Psoas muscle (tissue), 8 donors: ENCODE data around the gene RASD1. TPM values are rescaled to one million over a fixed set of nuclear protein-coding genes. Genes with fewer than 3 reads are reported as not detected.

Experiments
- ATAC-seq, 4 donors: fragments of 200-7000 bp; cut with Tn5 transposase; one replicate each; pipeline ENCODE4 v1.9.1; 2020; ENCODE audit warnings: moderate library complexity in 3 of 4, mild to moderate bottlenecking in 2 of 4
- DNase-seq, 2 donors: peaks; one replicate each; pipeline ENCODE4 v3.0.0-alpha.2; 2020
- H3K27ac ChIP-seq: fragments of 200-600 bp; one replicate; pipeline ENCODE4 v1.8.0; 2022
- H3K27me3 ChIP-seq, 3 donors: fragments of 200-600 bp in 1 of 3; one replicate each; pipeline versions ENCODE4 v1.6.1 to v1.8.0; 2013 to 2022; ENCODE audit warnings: low read length in 2 of 3, mild to moderate bottlenecking in 2 of 3, moderate library complexity in 1 of 3; ENCODE audit not compliant: insufficient read depth in 3 of 3
- H3K36me3 ChIP-seq, 2 donors: fragments of 200-600 bp in 1 of 2; one replicate each; pipeline versions ENCODE4 v1.6.1 to v1.8.0; 2013 to 2022; ENCODE audit warnings: low read depth in 1 of 2, mild to moderate bottlenecking in 1 of 2, moderate library complexity in 1 of 2; ENCODE audit not compliant: insufficient read depth in 1 of 2
- H3K4me1 ChIP-seq: fragments of 200-600 bp; one replicate; pipeline ENCODE4 v1.8.0; 2022
- H3K4me3 ChIP-seq: fragments of 200-600 bp; one replicate; pipeline ENCODE4 v1.8.0; 2022; ENCODE audit warnings: mild to moderate bottlenecking
- H3K9me3 ChIP-seq: fragments of 200-600 bp; one replicate; pipeline ENCODE4 v1.8.0; 2022
- CTCF ChIP-seq: fragments of 200-600 bp; IDR thresholded peaks from one replicate; pipeline ENCODE4 v1.8.0; 2022; ENCODE audit warnings: antibody characterized with exemption
- WGBS, 3 donors: extraction: QIAGEN DNeasy Blood & Tissue Kit; methylation state at CpG; one replicate each; pipeline versions ENCODE4 v1.1.6 to v1.1.7; 2013; 5-methylcytosine and 5-hydroxymethylcytosine counted together
- intact Hi-C, 2 donors: fragments of 100-400 bp; cut with DNase I; formaldehyde crosslinking; loops; one replicate each; pipeline versions ENCODE4 v1.11.0 to v1.14.2; 2022
- polyA plus RNA-seq, 3 donors: library from polyadenylated mRNA; stranded (reverse); fragments of 200-250 nt; gene quantifications; one replicate each; pipeline ENCODE4 v1.2.3, GENCODE V29; 2013
- total RNA-seq, 4 donors: library from RNA; stranded (reverse); fragmentation: NEBNext Ultra II Directional in 2 of 4; extraction: Animal tissue kit (Norgen Biotek cat#: 25700) in 2 of 4; gene quantifications; one replicate each; pipeline versions ENCODE4 v1.2.1 to v1.2.4, GENCODE V29; 2021 to 2023
- donor health status: healthy with polysubstance abuse.
- donor health status: DM: no; HTN: no; CAD: no; lungs with moderate emphysema.
- donor health status: Bipolar disorder and iron deficiency.
- donor health status: healthy.
- donor health status: DM: yes; HTN: yes; CAD: no.
- donor health status: DM: no; HTN: no; CAD: no.
- donor health status: DM: no; HTN: no; CAD: no.
- donor health status: DM: yes; HTN: yes; CAD: no.

RASD1 gene
- total and polyA plus RNA-seq, 7 donors: 4.4 to 436 (median 26.5) TPM

DNA sequence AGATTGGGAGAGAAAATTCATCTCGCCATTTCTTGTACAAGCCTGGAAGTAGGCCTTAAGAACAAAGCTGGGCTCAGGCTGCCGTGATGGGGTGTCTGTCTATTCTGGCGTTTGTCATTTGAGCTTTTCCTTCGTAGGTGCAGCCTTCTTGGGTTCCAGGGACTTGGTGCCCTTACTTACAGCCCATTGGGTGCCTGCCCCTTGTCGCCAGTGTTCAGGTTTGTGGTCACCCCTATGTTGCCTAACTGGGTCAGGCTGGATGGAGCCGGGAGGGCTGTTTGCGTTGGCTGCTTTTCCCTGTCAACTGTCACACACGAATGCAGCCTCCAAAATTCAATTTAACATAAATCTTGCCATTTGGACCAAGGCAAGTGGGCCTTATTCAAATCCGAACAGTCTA is 43.1 kb downstream of the RASD1 start:
- H3K4me1 ChIP-seq: no peaks in the 10 kb centered on the region
- intact Hi-C loops: loop anchor here in 1 of 2 donors (10.0 kb wide), 1 partner anchor 488 kb away; no protein-coding TSS in a partner anchor
- no peaks in the 10 kb centered on the region for H3K9me3 ChIP-seq
- H3K27ac ChIP-seq: no peak overlapping the region
- 79 to 86% (median 84%) methylated on average over 9 of the region's 9 CpGs for whole genome bisulfite sequencing, 3 donors
- ATAC-seq (no peak), DNase-seq (no peak)
- no peak for TF ChIP-seq CTCF
- no peaks in the 10 kb centered on the region for H3K27me3 ChIP-seq
- H3K36me3 ChIP-seq: no peaks in the 10 kb centered on the region
- H3K4me3 ChIP-seq: no peak overlapping the region

DNA sequence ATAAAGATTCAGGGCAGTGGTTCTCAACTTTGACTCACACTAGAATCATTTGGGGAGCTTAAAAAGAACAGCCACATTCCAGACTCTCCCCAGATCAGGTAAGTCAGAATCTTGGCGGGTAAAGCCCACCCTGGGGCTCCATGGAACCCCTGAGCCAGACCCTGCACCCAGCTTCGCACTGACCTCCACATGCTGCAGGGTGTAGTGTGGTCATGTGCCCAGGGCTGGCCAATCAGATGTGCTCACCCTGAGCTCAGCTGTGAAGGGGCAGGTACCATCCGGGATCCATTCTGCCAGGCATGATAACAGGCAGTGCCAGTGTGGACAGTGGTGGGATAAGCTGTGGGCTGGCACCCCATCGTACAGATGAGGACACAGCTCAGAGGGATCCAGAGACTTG is 47.5 kb downstream of the RASD1 start:
- 75 to 94% (median 82%) methylated on average over 4 of the region's 4 CpGs for WGBS, 3 donors
- H3K36me3 ChIP-seq: no peaks in the 10 kb centered on the region
- H3K4me3 ChIP-seq: no peak overlapping the region
- H3K27me3 ChIP-seq: peaks cover 0 to 4% (median 0%) of the 10 kb centered on the region in 3 donors
- H3K27ac ChIP-seq: no peak overlapping the region
- intact Hi-C loops: no loop called here
- no peak for TF ChIP-seq CTCF
- H3K4me1 ChIP-seq: no peaks in the 10 kb centered on the region
- ATAC-seq (no peak), DNase-seq (no peak)
- H3K9me3 ChIP-seq: no peaks in the 10 kb centered on the region

GRCh38 chr17:17448076-17448475 is 48.1 kb downstream of the RASD1 start:
- H3K36me3 ChIP-seq: no peaks in the 10 kb centered on the region
- TF ChIP-seq CTCF: no peak
- WGBS, 3 donors: 42 to 54% (median 49%) methylated on average over 5 of the region's 5 CpGs
- no peak overlapping the region for H3K4me3 ChIP-seq
- no peak overlapping the region for H3K27ac ChIP-seq
- H3K27me3 ChIP-seq: peaks cover 0 to 4% (median 0%) of the 10 kb centered on the region in 3 donors
- no peaks in the 10 kb centered on the region for H3K4me1 ChIP-seq
- intact Hi-C loops: no loop called here
- no peaks in the 10 kb centered on the region for H3K9me3 ChIP-seq
- ATAC-seq: no peak
- DNase-seq: no peak

DNA sequence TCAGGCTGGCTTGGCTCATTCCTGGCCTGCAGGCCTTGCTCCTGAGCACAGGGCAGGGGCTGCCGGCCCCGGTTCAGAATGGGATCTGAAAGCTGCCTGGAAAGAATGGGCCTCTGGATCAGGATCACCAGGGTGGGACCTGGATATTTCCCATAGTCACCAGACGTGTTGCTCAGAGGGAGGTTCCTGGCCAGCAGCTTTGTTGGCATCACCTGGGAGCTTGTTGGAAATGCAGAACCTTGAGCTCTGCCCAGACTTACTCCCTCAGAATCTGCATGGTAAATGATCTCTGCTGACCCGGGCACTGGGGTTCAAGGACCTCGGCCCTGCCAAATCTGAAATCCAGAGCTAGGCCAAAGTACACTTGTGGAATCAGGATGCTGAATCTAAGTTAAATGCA is 48.9 kb downstream of the RASD1 start:
- ATAC-seq (no peak), DNase-seq (no peak)
- H3K27ac ChIP-seq: no peak overlapping the region
- intact Hi-C loops: no loop called here
- 58 to 77% (median 63%) methylated on average over 3 to 5 of the region's 5 CpGs for WGBS, 3 donors
- H3K27me3 ChIP-seq: peaks cover 0 to 4% (median 0%) of the 10 kb centered on the region in 3 donors
- H3K4me3 ChIP-seq: no peak overlapping the region
- no peak for TF ChIP-seq CTCF
- H3K4me1 ChIP-seq: no peaks in the 10 kb centered on the region
- H3K9me3 ChIP-seq: no peaks in the 10 kb centered on the region
- H3K36me3 ChIP-seq: no peaks in the 10 kb centered on the region

DNA sequence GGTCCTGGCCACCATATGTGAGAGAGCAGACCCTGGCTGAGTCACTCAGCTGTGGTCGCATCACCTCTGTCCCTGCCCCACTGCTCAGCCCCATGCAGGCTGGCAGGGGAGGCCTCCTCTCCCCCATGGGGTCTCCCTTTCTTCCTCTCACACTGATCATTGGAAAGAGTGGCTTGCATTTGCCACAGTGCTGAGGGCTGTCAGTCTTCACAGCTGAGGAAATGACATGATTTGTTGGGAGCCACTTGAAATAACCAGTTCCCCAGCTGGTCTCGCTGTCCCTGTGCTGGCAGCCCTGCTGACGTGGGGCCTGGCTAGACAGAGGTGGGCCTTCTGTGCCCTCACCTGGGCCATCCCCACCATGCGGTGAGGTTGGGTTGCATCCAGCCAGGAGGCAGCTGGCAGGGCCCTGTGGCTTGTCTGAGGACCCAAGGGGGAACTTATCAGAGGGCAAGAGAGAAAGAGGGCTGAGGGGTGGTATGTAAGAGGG is 49.5 kb downstream of the RASD1 start:
- Histone ChIP-seq H3K36me3 (no peaks in the 10 kb centered on the region), H3K9me3 (no peaks in the 10 kb centered on the region), H3K4me3 (no peak overlapping the region), H3K27ac (no peak overlapping the region), H3K4me1 (no peaks in the 10 kb centered on the region), H3K27me3 (peaks cover 0 to 4% (median 0%) of the 10 kb centered on the region in 3 donors)
- ATAC-seq: no peak
- no peak for DNase-seq
- intact Hi-C loops: no loop called here
- no peak for TF ChIP-seq CTCF
- WGBS, 3 donors: 61 to 81% (median 71%) methylated on average over 4 of the region's 4 CpGs
